ENCODE data around the gene ABO.
"Not testable (repeated sequence)": the region's sequence is repeated elsewhere in the genome, so short reads cannot be mapped to it uniquely, and the experiment has no call there.

The ABO gene

GRCh38 chr9:133262226-133262625 lies 12.8 kb downstream of the ABO start:
- DNase-seq (ENCODE audit: low read depth), result no peak

- DNase-seq (ENCODE audit: low read depth), result no peak
Observed at GRCh38 chr9:133261753-133262120, 13.3 kb downstream of the ABO start.

- no peak for DNase-seq (ENCODE audit: low read depth)
Observed at GRCh38 chr9:133261103-133261752, 13.8 kb downstream of the ABO start.

DNA sequence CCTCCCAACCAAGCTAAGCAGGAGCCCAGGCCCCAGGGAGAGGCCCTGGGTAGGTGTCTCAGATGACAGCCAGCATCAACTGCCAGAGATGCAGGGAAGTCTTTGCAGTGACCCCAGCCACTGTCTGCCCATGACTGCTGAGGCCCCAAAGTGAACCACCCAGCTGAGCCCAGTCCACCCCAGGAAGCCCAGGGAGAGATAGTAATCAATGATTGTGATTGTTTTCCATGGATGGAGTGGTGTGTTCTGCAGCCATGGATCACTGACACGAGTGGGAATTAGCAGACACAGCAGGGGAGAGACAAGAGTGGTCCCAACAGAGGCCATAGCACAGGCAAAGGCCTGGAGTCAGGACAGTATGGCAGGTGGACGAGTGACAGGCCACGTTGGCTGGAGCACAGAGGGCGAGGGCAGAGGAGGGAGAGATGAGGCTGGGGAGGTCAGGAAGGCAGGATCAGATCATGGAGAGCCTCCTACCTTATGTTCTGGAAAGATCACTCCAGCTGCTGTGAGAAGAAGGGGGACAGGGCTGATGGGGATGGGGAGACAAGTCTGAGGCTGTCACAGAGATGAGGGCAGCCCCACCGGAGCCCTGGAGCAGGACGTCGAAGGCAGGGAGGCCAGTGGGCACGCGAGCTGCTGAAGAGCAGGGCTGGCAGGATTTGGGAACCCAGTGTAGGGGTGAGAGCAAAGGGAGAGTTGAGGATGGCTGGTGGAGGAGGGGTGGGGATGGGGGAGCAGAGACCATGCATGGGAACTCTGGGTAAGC lies 14.5 kb downstream of the ABO start:
- DNase-seq (ENCODE audit: low read depth), result no peak

DNA sequence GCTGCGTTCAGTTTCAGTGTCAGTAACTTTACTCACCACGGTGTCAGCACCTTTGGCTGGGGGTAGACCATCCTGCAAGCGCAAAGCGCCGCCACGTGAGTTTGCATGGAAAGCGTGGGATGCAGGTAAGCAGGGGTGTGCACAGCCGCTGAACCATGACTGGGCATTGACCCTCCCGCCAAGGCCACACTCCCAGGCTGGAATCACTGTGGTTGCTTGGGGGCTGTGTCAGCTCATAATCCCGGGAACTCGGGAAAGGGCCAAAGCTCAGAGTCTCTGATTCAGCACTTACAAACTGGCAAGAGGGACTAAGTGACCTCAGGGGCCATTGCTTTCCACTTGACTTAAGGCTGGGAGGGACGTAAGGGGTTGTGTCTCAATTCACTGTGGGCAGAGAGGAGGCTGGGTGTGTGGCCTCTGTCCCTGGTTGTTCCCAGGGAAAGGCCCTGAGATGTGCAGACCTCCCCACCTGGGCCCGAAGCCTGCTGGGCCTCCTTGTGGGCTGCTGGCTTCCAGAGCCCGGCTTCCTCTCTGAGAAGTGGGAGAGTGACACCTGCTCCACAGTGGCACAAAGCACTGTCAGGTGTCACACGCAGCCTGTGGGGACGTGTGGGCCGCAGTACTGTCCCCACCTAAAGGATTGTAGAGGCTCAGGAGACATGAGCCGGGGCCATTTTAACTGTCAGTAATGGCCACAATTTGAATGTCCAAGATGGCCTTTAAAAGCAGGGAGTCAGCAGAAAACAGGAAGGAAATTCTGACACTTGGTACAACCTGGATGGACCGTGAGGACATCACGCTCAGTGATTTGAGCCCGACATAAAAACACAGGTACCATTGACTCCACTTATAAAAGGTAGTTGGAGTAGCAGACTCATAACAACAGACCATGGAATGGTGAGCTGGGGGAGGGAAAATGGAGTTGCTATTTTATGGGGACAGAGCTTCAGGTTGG lies 16.7 kb downstream of the ABO start:
- no peak for DNase-seq (ENCODE audit: low read depth)

DNA sequence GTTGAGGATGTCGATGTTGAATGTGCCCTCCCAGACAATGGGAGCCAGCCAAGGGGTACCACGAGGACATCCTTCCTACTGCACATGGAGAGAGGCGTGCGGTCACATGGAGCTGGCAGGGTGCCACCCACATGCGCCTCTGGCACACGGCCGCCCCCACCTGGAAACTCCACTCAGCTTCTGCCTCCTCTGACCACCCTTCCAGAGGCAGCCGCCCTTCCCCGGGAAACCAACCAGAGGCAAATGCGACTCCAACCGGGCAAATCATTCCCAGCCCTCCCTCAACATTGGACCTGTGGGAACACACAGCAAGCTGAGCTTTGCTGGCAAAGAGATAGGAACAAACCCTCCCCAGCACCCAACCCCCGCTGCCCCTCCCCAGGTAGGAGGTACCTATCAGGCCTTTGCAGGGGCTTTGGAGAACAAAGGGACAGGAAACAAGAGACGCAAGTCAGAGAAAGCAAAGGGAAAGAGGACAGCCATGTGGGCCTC lies 17.5 kb downstream of the ABO start:
- DNase-seq (ENCODE audit: low read depth), result no peak

DNA sequence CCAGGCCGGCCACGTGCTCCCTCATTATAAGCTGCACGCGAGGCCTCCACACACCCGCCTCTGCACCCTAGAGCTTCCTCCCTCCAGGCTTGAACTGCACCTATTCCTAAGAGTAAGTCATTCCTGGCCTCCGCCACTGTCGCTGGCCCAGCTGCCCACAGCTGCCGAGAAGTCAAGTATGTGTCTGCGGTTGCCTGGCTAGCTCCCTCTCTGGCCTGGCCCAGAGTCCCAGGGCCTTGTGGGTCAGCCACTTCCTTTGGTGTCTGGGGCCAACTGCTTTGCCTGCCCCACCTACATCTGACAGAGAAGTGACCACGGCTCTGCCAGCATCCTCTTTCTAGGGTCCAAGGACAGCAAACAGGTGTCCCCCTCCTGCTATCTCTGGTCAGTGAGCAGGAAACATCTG lies 18.3 kb downstream of the ABO start:
- no peak for DNase-seq (ENCODE audit: low read depth)

DNA sequence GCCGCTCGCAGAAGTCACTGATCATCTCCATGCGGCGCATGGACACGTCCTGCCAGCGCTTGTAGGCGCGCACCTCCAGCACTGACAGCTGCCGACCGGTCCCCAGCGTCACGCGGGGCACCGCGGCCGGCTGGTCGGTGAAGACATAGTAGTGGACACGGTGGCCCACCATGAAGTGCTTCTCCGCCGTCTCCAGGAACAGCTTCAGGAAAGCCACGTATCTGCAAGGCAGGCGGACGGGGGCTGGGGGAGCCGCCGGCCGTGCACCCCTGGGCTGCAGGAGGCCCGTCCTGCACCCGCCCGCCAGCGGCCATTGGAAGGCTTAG lies 18.9 kb downstream of the ABO start:
- no peak for DNase-seq (ENCODE audit: low read depth)

GRCh38 chr9:133255371-133256135 lies 19.4 kb downstream of the ABO start:
- DNase-seq (ENCODE audit: low read depth), result no peak

GRCh38 chr9:133254471-133254870 lies 20.5 kb downstream of the ABO start:
- DNase-seq (ENCODE audit: low read depth), result no peak

DNA sequence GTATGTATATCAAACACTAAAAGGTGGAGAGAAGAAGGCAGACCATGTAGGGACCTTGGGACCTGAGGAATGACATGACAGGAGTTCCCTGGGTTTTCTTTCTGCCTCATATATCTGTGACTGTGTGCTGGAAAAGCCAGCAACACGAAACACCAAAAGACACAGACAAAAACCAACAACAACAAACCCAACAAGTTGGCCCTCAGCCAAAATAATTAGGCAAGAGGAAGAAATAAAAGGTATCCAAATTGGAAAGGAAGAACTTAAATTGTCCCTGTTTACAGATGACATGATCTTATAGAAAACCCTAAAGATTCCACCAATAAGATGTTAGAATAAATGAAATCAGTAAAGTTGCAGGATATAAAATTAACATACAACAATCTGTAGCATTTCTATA lies 21.7 kb downstream of the ABO start:
- DNase-seq (ENCODE audit: low read depth), result no peak

DNA sequence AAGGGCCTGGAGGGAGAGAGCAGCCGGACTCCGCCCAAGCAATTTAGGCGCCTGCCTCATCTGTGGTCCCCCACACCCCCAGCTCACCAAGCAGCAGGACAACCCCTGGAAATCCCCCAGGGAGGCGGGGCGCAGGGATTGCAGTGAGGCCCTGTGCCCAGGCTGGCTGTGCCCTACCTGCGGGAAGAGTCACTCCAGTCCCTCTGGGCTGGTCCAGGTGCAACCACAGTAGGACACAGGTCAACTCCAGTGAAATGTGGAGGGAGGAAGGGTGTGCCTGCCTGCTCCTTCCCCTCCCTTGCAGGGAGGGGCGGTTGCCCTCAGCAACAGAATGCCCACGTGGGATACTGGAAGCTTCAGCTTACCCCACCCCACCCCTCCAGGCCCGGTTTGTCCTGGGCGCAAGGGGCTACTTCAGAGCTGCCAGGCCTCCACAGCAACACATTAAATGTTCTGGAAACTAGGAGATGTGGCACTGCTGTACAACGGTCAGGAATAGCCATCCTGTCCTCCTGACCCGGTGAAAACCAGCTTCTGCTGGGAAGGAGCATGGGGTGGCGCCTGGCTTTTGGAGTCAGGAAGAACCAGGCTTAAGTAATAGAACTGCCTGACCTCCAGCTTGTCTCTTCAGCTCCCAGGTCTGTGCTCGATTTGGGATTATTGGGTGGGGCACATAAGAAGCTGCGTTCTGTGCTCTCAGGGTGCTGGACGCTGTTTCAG lies 22.5 kb downstream of the ABO start:
- no peak for DNase-seq (ENCODE audit: low read depth)

- DNase-seq (ENCODE audit: low read depth), result no peak
Observed at GRCh38 chr9:133251773-133252172, 23.2 kb downstream of the ABO start.

DNA sequence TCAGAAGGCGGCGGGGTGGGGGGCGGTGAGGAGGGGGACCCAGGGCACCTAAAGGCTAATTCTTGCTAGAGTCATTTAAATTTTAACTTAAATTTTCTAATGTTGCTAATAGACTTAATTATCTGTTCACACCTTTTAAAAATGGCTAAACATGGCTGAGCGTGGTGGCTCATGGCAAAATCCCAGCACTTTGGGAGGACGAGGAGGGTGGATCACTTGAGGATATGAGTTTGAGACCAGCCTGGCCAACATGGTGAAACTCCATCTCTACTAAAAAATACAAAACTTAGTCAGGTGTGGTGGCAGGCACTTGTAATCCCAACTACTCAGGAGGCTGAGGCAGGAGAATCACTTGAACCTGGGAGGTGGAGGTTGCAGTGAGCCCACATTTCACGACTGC lies 23.8 kb downstream of the ABO start:
- not testable (repeated sequence) for DNase-seq (ENCODE audit: low read depth)

- no peak for DNase-seq (ENCODE audit: low read depth)
Observed at GRCh38 chr9:133250741-133251170, 24.2 kb downstream of the ABO start.

GRCh38 chr9:133249337-133249736 lies 25.7 kb downstream of the ABO start:
- no peak for DNase-seq (ENCODE audit: low read depth)

DNA sequence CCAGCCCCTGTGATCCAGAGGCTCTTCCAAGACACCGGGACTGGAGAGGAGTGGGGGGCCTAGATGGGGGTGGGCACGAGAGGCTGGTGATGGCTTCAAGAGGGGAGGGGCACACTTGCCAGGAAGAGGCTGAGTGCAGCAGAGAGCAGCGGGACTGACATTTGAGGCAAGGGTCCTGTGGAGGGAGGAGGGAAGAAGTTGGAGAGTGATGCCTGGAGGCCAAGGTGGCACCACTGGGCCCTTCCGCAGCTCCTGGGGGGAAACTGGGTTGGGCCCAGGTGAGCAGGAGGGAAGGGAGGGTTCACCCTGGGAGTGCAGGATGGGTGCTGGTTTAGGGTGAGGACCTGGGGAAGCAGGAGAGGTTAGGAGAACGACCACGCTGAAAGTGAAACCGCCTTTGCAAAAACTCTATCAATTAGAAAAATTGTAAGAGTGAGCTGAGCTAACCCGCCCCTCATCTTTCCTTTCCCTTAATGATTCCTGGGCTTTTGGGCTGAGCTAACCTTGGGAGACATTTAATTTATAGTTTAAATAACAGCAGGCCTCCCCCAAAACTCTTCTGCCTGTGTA lies 26.2 kb downstream of the ABO start:
- DNase-seq (ENCODE audit: low read depth), result no peak

- DNase-seq (ENCODE audit: low read depth), result no peak
Observed at GRCh38 chr9:133247632-133248031, 27.4 kb downstream of the ABO start.

- DNase-seq (ENCODE audit: low read depth), result no peak
Observed at GRCh38 chr9:133246991-133247390, 28.0 kb downstream of the ABO start.

- no peak for DNase-seq (ENCODE audit: low read depth)
Observed at GRCh38 chr9:133246562-133246961, 28.4 kb downstream of the ABO start.

- no peak for DNase-seq (ENCODE audit: low read depth)
Observed at GRCh38 chr9:133242991-133243390, 32.0 kb downstream of the ABO start.

Data from fibroblast of the conjunctiva (primary cell).